ENCODE data around the gene LNP1. TPM values are rescaled to one million over a fixed set of nuclear protein-coding genes. Genes with fewer than 3 reads are reported as not detected.
A peak's percentile ranks its signal among the peaks of the same experiment; 100 is the strongest.

Gene LNP1
- total RNA-seq, 1 donor from 2014 or later: 2.8 TPM

DNA sequence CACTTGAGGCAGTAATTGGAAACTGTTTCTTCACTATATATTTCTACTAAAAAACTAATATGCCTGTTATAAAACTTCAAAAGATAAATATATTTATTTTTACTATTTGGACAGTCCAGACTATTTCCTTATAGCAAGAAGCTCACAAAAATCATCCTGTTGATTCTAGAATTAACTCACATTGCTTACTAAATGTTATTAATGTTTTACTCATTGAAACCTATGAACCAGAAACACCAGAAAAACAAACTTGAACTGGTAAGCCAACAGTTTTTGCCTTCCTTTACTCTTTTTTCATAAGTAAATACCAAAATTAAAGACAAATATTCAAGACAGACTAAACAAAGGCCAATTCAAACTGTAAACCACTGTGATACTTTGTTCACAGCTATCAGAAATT lies 26.8 kb upstream of the LNP1 start:
- intact Hi-C loops (cut with micrococcal nuclease): no loop called here

DNA sequence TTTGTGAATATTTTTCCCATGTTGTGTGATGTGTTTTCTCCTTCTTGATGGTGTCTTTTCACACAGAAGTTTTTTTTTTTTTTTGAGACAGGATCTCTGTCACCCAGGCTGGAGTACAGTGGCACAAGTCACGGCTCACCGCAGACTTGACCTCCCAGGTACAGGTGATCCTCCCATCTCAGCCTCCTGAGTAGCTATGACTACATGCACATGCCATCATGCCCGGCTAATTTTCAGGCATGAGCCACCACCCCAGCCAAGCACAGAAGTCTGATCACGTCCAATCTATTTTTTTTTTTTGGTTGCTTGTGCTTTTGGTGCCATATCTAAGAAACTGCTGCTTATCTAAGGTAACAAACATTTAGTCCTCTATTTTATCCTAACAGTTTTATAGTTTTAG lies 25.0 kb upstream of the LNP1 start:
- H3K36me3 Mint-ChIP-seq (ENCODE audit: low read depth): peaks cover 72% of the 10 kb centered on the region
- intact Hi-C loops (cut with micrococcal nuclease): no loop called here
- no peaks in the 10 kb centered on the region for H3K9me3 Mint-ChIP-seq
- DNase-seq (ENCODE audit: low spot score): no peak
- H3K27ac Mint-ChIP-seq: no peak overlapping the region
- H3K4me3 Mint-ChIP-seq (ENCODE audit: low read depth): no peak overlapping the region
- H3K27me3 Mint-ChIP-seq (ENCODE audit: low read depth): no peaks in the 10 kb centered on the region
- no peaks in the 10 kb centered on the region for H3K4me1 Mint-ChIP-seq (ENCODE audit: low read depth)

More for the DNA sequence above, 26.8 kb upstream of the LNP1 start:
- DNase-seq (ENCODE audit: low spot score): no peak
- Mint-ChIP-seq H3K9me3 (no peaks in the 10 kb centered on the region), H3K4me1 (ENCODE audit: low read depth) (no peaks in the 10 kb centered on the region), H3K27me3 (ENCODE audit: low read depth) (no peaks in the 10 kb centered on the region), H3K36me3 (ENCODE audit: low read depth) (peaks cover 65% of the 10 kb centered on the region), H3K4me3 (ENCODE audit: low read depth) (no peak overlapping the region), H3K27ac (no peak overlapping the region)

DNA sequence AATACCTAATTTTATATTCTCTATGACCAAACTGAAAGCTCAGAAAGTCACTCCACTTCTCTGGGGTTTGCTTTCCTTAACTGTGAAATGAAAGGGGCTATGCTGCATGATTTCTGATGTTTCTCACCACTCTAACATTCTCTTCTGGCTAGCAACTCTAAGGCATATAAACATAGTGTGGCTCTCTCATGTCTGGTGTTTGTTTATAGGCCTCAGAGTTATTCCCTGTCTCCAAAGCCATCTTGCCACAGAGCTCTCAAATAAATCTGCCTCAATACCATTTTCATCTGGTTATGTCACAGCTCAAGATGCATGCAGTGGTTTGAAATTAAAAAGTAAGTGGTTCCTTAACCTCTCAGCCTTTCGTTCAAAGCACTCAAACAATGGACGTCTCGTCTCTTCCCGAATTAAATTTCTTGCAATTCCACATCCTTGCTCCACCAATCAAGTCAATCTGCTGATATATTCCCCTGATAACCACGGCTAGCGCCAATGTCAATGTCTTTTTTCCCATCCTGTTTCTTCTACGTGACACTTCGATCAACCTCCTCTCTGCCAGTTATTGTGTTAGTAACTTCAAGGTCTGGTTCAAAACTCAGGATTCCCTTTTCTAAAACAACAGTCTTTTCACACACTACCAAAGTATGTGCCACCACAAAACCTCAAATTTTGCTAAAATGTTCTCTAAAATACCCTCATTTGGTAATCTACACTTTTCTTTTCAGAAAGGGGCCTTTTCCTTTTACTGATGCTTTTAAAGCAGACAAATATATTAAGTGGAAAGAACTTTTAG lies 16.4 kb upstream of the LNP1 start:
- no peak for DNase-seq (ENCODE audit: low spot score)
- H3K4me1 Mint-ChIP-seq (ENCODE audit: low read depth): peaks cover 7% of the 10 kb centered on the region
- no peak overlapping the region for H3K4me3 Mint-ChIP-seq (ENCODE audit: low read depth)
- H3K27ac Mint-ChIP-seq: no peak overlapping the region
- H3K27me3 Mint-ChIP-seq (ENCODE audit: low read depth): no peaks in the 10 kb centered on the region
- peaks cover 76% of the 10 kb centered on the region for H3K36me3 Mint-ChIP-seq (ENCODE audit: low read depth)
- intact Hi-C loops (cut with micrococcal nuclease): no loop called here
- peaks cover 15% of the 10 kb centered on the region for H3K9me3 Mint-ChIP-seq

DNA sequence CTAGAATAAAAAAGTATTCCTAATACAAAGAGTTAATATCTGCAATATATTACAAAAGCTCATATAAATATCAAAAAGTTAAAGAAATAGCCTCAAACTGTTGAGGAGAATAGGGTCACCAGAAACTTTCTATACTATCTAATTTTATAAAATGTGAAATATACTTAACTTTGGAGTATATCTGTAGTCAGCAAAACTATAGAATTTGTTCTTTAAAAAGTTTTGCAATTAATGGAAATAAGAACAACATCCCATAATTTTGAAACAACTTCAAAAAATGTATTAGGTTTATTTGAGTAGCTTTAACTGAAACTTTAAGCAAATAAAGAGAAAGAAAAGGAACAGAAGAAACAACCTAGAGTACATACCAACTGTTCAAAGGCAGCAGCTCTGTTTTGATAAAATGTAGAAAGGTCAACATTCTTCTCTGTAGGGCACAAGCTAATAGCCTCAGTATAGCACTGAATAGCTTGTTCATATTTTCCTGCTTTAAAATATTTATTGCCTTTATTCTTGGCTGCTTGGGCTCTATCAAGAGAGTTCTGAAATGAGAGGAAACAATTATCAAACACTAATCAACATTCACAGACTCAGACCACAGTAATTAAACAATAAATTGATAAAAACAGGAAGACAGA lies 14.8 kb upstream of the LNP1 start:
- intact Hi-C loops (cut with micrococcal nuclease): no loop called here
- Mint-ChIP-seq H3K4me3 (ENCODE audit: low read depth) (no peak overlapping the region), H3K9me3 (peaks cover 15% of the 10 kb centered on the region), H3K36me3 (ENCODE audit: low read depth) (peaks cover 70% of the 10 kb centered on the region), H3K27ac (no peak overlapping the region), H3K4me1 (ENCODE audit: low read depth) (peaks cover 6% of the 10 kb centered on the region), H3K27me3 (ENCODE audit: low read depth) (no peaks in the 10 kb centered on the region)
- DNase-seq (ENCODE audit: low spot score): no peak

DNA sequence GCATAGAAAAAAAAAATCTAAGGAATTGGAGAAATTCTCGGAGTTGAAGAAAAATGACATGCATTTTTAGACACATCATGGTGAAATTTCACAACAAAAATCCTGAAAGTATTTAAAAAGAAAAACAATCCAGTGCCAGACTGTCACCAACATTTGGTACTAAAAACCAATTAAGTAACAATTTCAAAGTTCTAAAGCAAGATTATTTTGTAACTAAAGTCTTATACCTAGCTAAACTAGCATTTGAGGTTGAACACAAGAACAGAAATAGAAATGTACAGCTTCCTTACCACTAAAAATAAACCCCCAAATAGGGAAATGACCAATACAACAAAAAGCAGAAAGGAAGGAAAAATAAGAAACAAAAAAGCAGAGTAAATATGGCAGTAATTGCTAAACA lies 12.3 kb upstream of the LNP1 start:
- Mint-ChIP-seq H3K9me3 (peaks cover 15% of the 10 kb centered on the region), H3K27ac (no peak overlapping the region), H3K36me3 (ENCODE audit: low read depth) (peaks cover 66% of the 10 kb centered on the region), H3K4me3 (ENCODE audit: low read depth) (no peak overlapping the region), H3K4me1 (ENCODE audit: low read depth) (peaks cover 5% of the 10 kb centered on the region), H3K27me3 (ENCODE audit: low read depth) (no peaks in the 10 kb centered on the region)
- no peak for DNase-seq (ENCODE audit: low spot score)
- intact Hi-C loops (cut with micrococcal nuclease): no loop called here

DNA sequence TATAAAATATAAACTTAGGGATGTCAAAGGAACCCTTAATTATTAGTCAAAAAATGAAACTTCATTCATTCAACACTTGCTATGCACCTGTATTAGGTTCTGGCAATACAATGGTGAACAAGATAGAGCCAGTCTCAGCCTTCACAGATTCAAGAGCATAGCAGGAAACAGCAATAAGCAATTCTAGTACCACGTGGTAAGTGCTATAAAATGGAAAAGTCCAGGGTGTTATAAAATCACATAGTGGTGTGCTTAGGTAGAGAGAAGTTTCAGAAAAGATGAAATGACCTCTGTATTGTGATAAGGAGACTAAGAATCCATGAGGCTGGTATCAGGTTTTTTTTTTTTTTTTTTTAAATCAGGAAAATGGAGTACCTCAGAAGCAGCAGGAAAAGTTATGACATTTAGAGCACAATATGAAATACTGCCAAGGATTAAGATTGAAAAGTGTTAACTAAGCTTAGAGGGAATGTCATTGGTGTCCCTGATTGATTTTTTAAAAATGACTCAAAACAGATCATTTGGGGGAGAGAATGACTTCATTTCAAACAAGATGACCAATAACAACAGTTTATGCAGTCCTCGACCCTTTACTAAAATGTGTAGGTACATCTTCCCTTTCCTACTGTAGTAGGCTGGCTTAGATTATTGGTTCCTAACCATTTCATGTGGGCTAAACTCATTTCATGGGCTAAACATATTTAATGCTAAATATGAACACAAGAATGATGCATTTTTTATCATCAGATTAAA lies 5.5 kb upstream of the LNP1 start:
- H3K9me3 Mint-ChIP-seq: no peaks in the 10 kb centered on the region
- peak overlapping the region; percentile 30 for H3K27ac Mint-ChIP-seq
- no peak overlapping the region for H3K4me3 Mint-ChIP-seq (ENCODE audit: low read depth)
- intact Hi-C loops (cut with micrococcal nuclease): no loop called here
- H3K27me3 Mint-ChIP-seq (ENCODE audit: low read depth): no peaks in the 10 kb centered on the region
- peaks cover 27% of the 10 kb centered on the region for H3K4me1 Mint-ChIP-seq (ENCODE audit: low read depth)
- H3K36me3 Mint-ChIP-seq (ENCODE audit: low read depth): peaks cover 36% of the 10 kb centered on the region
- no peak for DNase-seq (ENCODE audit: low spot score)

DNA sequence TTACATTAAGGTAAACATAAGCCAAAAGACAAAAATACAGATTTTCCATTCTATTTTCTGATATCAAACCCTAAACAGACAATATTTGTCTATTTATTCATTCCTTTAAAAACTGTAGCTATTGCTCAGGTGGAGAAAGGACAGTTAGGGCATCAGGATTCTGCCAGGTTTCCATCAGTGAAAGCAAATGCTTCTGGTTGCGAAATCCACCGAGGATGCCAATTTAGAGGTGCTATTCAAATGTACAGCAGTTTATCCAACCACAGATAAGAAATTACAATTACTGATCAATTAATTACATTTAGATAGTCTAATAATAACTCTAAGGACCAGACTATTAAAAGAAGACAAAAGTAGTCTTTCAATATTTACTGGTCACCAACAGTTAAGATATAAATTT lies 4.4 kb upstream of the LNP1 start:
- DNase-seq (ENCODE audit: low spot score): no peak
- H3K9me3 Mint-ChIP-seq: no peaks in the 10 kb centered on the region
- intact Hi-C loops (cut with micrococcal nuclease): no loop called here
- no peak overlapping the region for H3K27ac Mint-ChIP-seq
- H3K4me1 Mint-ChIP-seq (ENCODE audit: low read depth): peaks cover 28% of the 10 kb centered on the region
- no peaks in the 10 kb centered on the region for H3K27me3 Mint-ChIP-seq (ENCODE audit: low read depth)
- peaks cover 34% of the 10 kb centered on the region for H3K36me3 Mint-ChIP-seq (ENCODE audit: low read depth)
- H3K4me3 Mint-ChIP-seq (ENCODE audit: low read depth): no peak overlapping the region

DNA sequence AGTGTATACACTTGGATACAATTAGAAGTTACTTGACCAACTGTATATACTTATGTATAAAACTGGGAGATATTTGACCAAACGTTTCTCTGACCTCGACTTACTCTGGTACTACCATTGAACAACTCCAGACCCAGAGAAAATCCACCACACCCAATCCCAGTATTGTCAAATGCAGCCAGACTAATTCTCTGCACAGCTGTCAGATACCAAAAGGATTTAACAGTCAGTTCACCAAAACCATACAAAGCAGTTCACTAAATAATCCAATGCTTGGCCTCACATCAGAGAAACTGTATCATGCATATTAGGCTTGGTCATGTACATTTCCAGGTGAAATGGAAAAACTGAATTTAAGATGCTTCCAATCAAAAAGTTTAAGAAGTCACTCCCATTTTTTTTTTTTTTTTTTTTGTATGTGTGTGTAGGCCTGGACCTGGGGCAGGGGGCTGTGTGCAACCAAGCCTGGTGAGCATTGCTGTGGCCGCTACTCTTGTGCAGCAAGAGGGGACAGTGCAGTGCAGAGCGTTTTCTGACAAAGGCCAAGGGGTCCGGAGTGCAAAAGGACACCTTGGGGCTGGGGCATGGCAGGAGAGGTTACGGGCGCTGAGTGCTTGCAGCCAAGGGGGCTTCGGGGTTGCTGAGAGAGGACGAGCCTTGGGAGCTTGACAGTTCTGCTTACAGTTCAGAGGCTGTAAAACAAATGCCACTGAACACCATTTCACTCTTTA lies 1.8 kb upstream of the LNP1 start:
- peak overlapping the region; percentile 90 for H3K4me3 Mint-ChIP-seq (ENCODE audit: low read depth)
- DNase-seq (ENCODE audit: low spot score): no peak
- intact Hi-C loops (cut with micrococcal nuclease): loop anchor here (2.0 to 10.0 kb wide), 9 partner anchors 82 to 1845 kb away; partner anchors contain the start of genes PCNP and ZBTB11
- H3K4me1 Mint-ChIP-seq (ENCODE audit: low read depth): peaks cover 39% of the 10 kb centered on the region
- no peaks in the 10 kb centered on the region for H3K27me3 Mint-ChIP-seq (ENCODE audit: low read depth)
- H3K36me3 Mint-ChIP-seq (ENCODE audit: low read depth): peaks cover 31% of the 10 kb centered on the region
- peak overlapping the region; percentile 78 for H3K27ac Mint-ChIP-seq
- H3K9me3 Mint-ChIP-seq: peaks cover 3% of the 10 kb centered on the region

DNA sequence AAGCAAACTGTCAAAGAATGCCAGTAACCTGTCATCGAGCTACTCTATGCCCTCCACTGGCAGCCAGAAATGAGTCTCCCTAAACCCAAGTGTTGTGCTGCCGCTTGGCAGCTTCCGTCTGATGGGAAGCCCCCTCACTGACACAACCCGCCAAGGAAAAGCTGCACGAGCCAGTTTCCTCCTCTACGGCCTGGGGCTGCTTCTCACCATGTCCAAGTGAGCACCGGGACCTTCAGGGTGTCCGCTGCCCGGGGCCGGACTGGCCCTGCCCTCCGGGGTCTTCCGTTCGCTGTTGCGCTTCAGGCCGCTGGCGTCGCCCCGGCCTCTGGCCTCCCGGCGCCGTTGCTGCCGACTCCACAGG lies 940 bp upstream of the LNP1 start:
- Mint-ChIP-seq H3K4me3 (ENCODE audit: low read depth) (peak overlapping the region; percentile 90), H3K4me1 (ENCODE audit: low read depth) (peaks cover 42% of the 10 kb centered on the region), H3K27me3 (ENCODE audit: low read depth) (no peaks in the 10 kb centered on the region), H3K27ac (peak overlapping the region; percentile 78), H3K9me3 (peaks cover 8% of the 10 kb centered on the region), H3K36me3 (ENCODE audit: low read depth) (peaks cover 35% of the 10 kb centered on the region)
- peak; percentile 34 for DNase-seq (ENCODE audit: low spot score)
- intact Hi-C loops (cut with micrococcal nuclease): loop anchor here (2.0 to 10.0 kb wide), 9 partner anchors 83 to 1846 kb away; partner anchors contain the start of genes PCNP and ZBTB11

DNA sequence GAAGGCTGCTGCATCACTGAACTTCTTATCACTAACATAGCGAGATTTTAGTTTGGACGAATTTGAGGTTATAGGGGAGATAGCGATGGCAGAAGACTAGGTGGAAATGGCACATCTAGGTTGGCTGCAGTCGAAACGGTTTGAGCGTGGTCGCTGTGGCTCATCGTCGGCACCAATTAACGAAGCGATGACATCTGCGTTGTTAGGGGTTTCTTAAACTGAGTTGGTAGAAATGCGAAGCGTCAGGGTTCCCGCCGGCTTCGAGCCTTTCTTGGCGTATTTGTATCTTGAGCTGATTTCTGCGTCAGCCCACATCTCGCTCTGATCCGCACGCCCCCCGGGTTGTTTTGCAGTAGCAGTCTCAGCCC lies 319 bp downstream of the LNP1 start:
- intact Hi-C loops (cut with micrococcal nuclease): loop anchor here (1.0 to 10.0 kb wide), 14 partner anchors 67 to 1847 kb away; partner anchors contain the start of genes NIT2, PCNP, TBC1D23 and TFG
- Mint-ChIP-seq H3K27ac (peak overlapping the region; percentile 98), H3K4me3 (ENCODE audit: low read depth) (peak overlapping the region; percentile 90), H3K36me3 (ENCODE audit: low read depth) (peaks cover 34% of the 10 kb centered on the region), H3K4me1 (ENCODE audit: low read depth) (peaks cover 38% of the 10 kb centered on the region), H3K9me3 (peaks cover 13% of the 10 kb centered on the region), H3K27me3 (ENCODE audit: low read depth) (no peaks in the 10 kb centered on the region)
- DNase-seq (ENCODE audit: low spot score): no peak

DNA sequence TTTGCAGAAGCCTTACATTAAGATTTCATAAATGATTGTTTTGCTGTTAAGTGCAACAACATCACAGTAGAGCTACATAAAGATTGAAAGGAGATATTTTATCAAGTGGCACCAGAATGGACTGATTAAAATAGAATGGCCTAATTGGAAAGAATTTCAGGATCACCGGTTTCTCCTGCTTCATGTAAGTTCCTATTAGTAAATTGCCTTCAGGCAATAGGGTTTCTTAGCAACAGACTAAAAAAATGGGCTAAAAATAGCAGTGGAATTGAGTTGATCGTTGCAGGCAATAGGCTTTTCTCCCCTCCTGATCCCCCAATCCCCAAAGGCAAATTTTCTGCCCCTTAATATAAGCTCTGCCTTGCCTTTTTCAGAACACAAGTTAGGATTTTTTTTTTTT lies 917 bp downstream of the LNP1 start:
- intact Hi-C loops (cut with micrococcal nuclease): loop anchor here (5.0 to 10.0 kb wide), 6 partner anchors 85 to 1847 kb away; partner anchors contain the start of gene PCNP
- peaks cover 19% of the 10 kb centered on the region for H3K9me3 Mint-ChIP-seq
- peak overlapping the region; percentile 98 for H3K27ac Mint-ChIP-seq
- no peak for DNase-seq (ENCODE audit: low spot score)
- no peaks in the 10 kb centered on the region for H3K27me3 Mint-ChIP-seq (ENCODE audit: low read depth)
- H3K36me3 Mint-ChIP-seq (ENCODE audit: low read depth): peaks cover 35% of the 10 kb centered on the region
- H3K4me3 Mint-ChIP-seq (ENCODE audit: low read depth): peak overlapping the region; percentile 90
- peaks cover 35% of the 10 kb centered on the region for H3K4me1 Mint-ChIP-seq (ENCODE audit: low read depth)

DNA sequence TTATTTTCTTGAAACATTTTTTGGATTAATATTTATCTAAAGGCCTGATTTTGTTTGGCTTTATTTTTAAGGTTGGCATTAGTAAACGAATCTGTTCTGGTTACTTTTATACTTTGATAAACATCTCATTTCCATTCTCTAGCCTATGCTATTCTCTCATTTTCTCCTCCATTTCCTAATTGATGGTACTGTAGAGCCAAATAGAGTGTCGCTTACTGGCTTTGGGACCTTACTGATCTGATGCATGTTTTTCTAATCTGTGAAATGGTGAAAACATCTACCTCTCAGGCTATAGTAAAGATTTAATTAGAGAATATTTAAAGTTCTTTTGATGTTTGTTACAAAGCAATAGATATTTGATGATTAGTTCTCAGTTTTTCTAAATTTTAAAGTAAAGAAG lies 1.6 kb downstream of the LNP1 start:
- Mint-ChIP-seq H3K27ac (peak overlapping the region; percentile 66), H3K4me1 (ENCODE audit: low read depth) (peaks cover 35% of the 10 kb centered on the region), H3K9me3 (peaks cover 25% of the 10 kb centered on the region), H3K4me3 (ENCODE audit: low read depth) (peak overlapping the region; percentile 90), H3K27me3 (ENCODE audit: low read depth) (no peaks in the 10 kb centered on the region), H3K36me3 (ENCODE audit: low read depth) (peaks cover 42% of the 10 kb centered on the region)
- no peak for DNase-seq (ENCODE audit: low spot score)
- intact Hi-C loops (cut with micrococcal nuclease): loop anchor here (5.0 to 10.0 kb wide), 6 partner anchors 86 to 1848 kb away; partner anchors contain the start of gene PCNP
